GM10248 (cell line): Measurements from ENCODE around the gene WDR73.

ENCODE experiments used
- CTCF ChIA-PET: fragments of 300-600 bp; sonication (Branson Sonifier 250); formaldehyde crosslinking; extraction: SDS; loops from one replicate; lab custom pipeline; 2021; ENCODE audit warnings: antibody characterized with exemption; lab: Yijun Ruan, JAX
- POLR2A ChIA-PET: fragments of 350-650 bp; sonication (Branson Sonifier 250); formaldehyde crosslinking; extraction: SDS; loops from one replicate; lab custom pipeline; 2020; ENCODE audit warnings: antibody characterized with exemption; lab: Yijun Ruan, JAX
- DNase-seq: peaks from one replicate; pipeline ENCODE4 v3.0.0; 2012; ENCODE audit errors: extremely low spot score
- CTCF ChIP-seq: IDR thresholded peaks from 2 replicates; pipeline ENCODE4 v1.5.1; 2012; ENCODE audit warnings: mild to moderate bottlenecking, low read depth; ENCODE audit errors: extremely low read depth, missing control alignments, control extremely low read depth

The WDR73 gene

GRCh38 chr15:84653910-84654688, at the start of gene WDR73:
Gene WDR73 (minus strand): TSS chr15:84654283. CDS start chr15:84654274, 9 bp downstream.
- POLR2A ChIA-PET, result interaction anchor here (0.6 to 0.9 kb wide), 2 partner anchors 62 to 732 kb away, joined by 3 read pairs; partner anchors contain the start of gene SEC11A
- peak; percentile 96 for DNase-seq

GRCh38 chr15:84703808-84704207, 49.7 kb upstream of the WDR73 start:
- ChIA-PET CTCF (interaction anchor here (1.1 to 1.6 kb wide), 2 partner anchors 12 to 32 kb away, joined by 3 to 4 read pairs; partner anchors contain the start of gene SEC11A), POLR2A (no interaction called here)
- DNase-seq, result no peak
- no peak for TF ChIP-seq CTCF

More at GRCh38 chr15:84653910-84654688, at the start of gene WDR73:
- CTCF ChIA-PET, result interaction anchor here (0.8 to 4.3 kb wide), 20 partner anchors 9 to 274 kb away, joined by 3 to 14 read pairs (median 4); partner anchors contain the start of gene SEC11A
- no peak for TF ChIP-seq CTCF

- no peak for TF ChIP-seq CTCF
- ChIA-PET CTCF (interaction anchor here (1.2 to 1.6 kb wide), 2 partner anchors 10 to 33 kb away, joined by 3 to 4 read pairs; no protein-coding TSS in a partner anchor), POLR2A (no interaction called here)
- DNase-seq, result no peak
These were observed 48.9 kb upstream of the WDR73 start for GRCh38 chr15:84702961-84703482.

- no peak for TF ChIP-seq CTCF
- DNase-seq, result no peak
- CTCF ChIA-PET, result interaction anchor here (0.8 kb wide), 1 partner anchor 10 kb away, joined by 3 read pairs; no protein-coding TSS in a partner anchor
- POLR2A ChIA-PET, result no interaction called here
These were observed 45.6 kb upstream of the WDR73 start for GRCh38 chr15:84699538-84700191.

GRCh38 chr15:84697236-84697990, 43.3 kb upstream of the WDR73 start:
- POLR2A ChIA-PET, result no interaction called here
- CTCF ChIA-PET, result interaction anchor here (1.3 to 1.8 kb wide), 3 partner anchors 12 to 126 kb away, joined by 3 to 5 read pairs (median 4); no protein-coding TSS in a partner anchor
- TF ChIP-seq CTCF, result no peak
- DNase-seq, result no peak

- no peak for DNase-seq
- ChIA-PET POLR2A (no interaction called here), CTCF (interaction anchor here (1.4 kb wide), 1 partner anchor 11 kb away, joined by 3 read pairs; no protein-coding TSS in a partner anchor)
- no peak for TF ChIP-seq CTCF
These were observed 42.7 kb upstream of the WDR73 start for GRCh38 chr15:84696757-84697156.
